CD1c-positive myeloid dendritic cell (primary cell): ENCODE results near the gene DPM3.
"Not testable (repeated sequence)": the region's sequence is repeated elsewhere in the genome, so short reads cannot be mapped to it uniquely, and the experiment has no call there.

Experiments used
- DNase-seq: peaks from one replicate; pipeline ENCODE4 v3.0.0-alpha.2; 2016; ENCODE audit errors: extremely low spot score

The DPM3 gene

GRCh38 chr1:155175281-155175926 lies 35.1 kb upstream of the DPM3 start:
- no peak for DNase-seq

GRCh38 chr1:155174324-155175280 lies 34.3 kb upstream of the DPM3 start:
- peak; percentile 50 for DNase-seq

- peak; percentile 24 for DNase-seq
Measured at GRCh38 chr1:155173478-155174323, 33.4 kb upstream of the DPM3 start, which contains the start of gene TRIM46. TRIM46 (plus strand) TSS chr1:155173849; CDS start chr1:155173967, 118 bp downstream.

GRCh38 chr1:155172732-155173477 lies 32.6 kb upstream of the DPM3 start, which contains the start of gene KRTCAP2:
KRTCAP2 (minus strand) TSS chr1:155173304; CDS start chr1:155173224, 80 bp downstream.
- DNase-seq, result peak; percentile 98

- peak; percentile 36 for DNase-seq
Measured at GRCh38 chr1:155171836-155172731, 31.8 kb upstream of the DPM3 start.

GRCh38 chr1:155170806-155171205 lies 30.5 kb upstream of the DPM3 start:
- DNase-seq, result no peak

GRCh38 chr1:155170101-155170785 lies 29.9 kb upstream of the DPM3 start:
- no peak for DNase-seq

- DNase-seq, result no peak
Measured at GRCh38 chr1:155169541-155169940, 29.2 kb upstream of the DPM3 start.

- no peak for DNase-seq
Measured at GRCh38 chr1:155168456-155169210, 28.3 kb upstream of the DPM3 start.

GRCh38 chr1:155168105-155168445 lies 27.7 kb upstream of the DPM3 start:
- not testable (repeated sequence) for DNase-seq

- peak; percentile 95 for DNase-seq
Measured at GRCh38 chr1:155167166-155168104, 27.1 kb upstream of the DPM3 start.

- DNase-seq, result no peak
Measured at GRCh38 chr1:155166471-155167165, 26.3 kb upstream of the DPM3 start.

- DNase-seq, result no peak
Measured at GRCh38 chr1:155166051-155166470, 25.7 kb upstream of the DPM3 start.

- not testable (repeated sequence) for DNase-seq
Measured at GRCh38 chr1:155164625-155165024, 24.3 kb upstream of the DPM3 start.

- DNase-seq, result not testable (repeated sequence)
Measured at GRCh38 chr1:155163785-155164184, 23.5 kb upstream of the DPM3 start.

GRCh38 chr1:155162631-155163030 lies 22.3 kb upstream of the DPM3 start:
- DNase-seq, result not testable (repeated sequence)

- DNase-seq, result no peak
Measured at GRCh38 chr1:155160128-155160527, 19.8 kb upstream of the DPM3 start.
